Panc1 (cell line): ENCODE data around the gene RHBDF1.

ENCODE experiments used
- POLR2AphosphoS5 ChIP-seq: IDR thresholded peaks from 2 replicates; pipeline ENCODE4 v1.6.1; 2012; ENCODE audit warnings: mild to moderate bottlenecking, low read depth, low read length, moderate library complexity
- REST ChIP-seq, 2 experiments: IDR thresholded peaks; 2 replicates each; pipeline ENCODE4 v1.6.1; 2011 to 2012; ENCODE audit warnings: low read depth in 2 of 2, control low read depth in 1 of 2, low read length in 1 of 2, mild to moderate bottlenecking in 1 of 2, moderate library complexity in 1 of 2; ENCODE audit not compliant: insufficient read depth in 1 of 2
- SIN3A ChIP-seq: IDR thresholded peaks from 2 replicates; pipeline ENCODE4 v1.6.1; 2012; ENCODE audit warnings: low read depth, mild to moderate bottlenecking, low read length, moderate library complexity, borderline replicate concordance; ENCODE audit not compliant: insufficient read depth
- TF ChIP-seq, protein P1 (sequence below): fragments of 450-650 bp; IDR thresholded peaks from 2 replicates; pipeline ENCODE4 v1.5.1; 2017; ENCODE audit warnings: mild to moderate bottlenecking

DNA sequence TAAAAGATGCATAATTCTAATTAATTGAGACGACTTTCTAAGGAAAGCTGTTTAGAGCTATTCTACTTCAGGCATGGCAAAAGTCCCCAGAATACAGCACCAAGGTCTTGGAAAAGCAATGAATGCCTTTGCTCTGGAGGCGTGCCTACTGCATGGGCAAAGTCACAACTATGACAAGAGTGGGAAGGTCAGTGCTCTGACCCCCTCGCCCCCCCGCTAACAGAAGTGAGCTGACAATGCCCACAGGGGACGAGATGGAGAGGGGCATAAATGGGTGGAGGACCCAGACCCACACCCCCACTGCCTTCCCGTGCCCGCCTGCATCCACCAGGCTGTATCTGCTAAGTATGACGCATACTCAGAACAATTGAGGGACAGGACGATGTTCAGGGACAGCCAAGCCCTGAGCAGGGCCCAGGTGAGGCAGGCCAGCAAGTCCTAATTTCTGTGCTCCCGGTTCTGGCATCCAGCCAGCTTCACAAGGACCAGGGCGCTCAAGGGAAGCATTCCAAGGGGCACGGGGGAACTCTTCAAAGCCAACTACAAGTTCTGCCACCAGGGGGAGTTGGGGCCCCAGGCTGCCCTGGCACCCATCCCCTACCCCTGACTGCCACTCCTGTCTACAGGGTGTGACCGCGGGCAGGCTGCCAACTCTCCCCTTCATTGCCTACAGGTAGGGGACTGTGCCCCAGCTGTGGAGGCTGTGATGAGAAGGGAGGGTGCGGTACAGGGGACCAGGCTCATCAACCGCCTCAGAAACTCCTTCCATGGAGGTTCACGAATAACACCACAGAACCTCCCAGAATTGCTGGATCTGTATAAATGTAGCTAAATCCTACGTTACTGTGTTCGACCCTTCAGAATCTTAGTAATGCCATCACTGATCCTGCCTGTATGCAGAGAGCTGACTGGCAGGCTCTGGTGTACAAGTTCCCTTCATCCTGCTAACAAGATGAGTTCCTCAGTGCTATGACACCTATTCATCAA is 45.2 kb upstream of the RHBDF1 start:
- TF ChIP-seq, protein P1, sequence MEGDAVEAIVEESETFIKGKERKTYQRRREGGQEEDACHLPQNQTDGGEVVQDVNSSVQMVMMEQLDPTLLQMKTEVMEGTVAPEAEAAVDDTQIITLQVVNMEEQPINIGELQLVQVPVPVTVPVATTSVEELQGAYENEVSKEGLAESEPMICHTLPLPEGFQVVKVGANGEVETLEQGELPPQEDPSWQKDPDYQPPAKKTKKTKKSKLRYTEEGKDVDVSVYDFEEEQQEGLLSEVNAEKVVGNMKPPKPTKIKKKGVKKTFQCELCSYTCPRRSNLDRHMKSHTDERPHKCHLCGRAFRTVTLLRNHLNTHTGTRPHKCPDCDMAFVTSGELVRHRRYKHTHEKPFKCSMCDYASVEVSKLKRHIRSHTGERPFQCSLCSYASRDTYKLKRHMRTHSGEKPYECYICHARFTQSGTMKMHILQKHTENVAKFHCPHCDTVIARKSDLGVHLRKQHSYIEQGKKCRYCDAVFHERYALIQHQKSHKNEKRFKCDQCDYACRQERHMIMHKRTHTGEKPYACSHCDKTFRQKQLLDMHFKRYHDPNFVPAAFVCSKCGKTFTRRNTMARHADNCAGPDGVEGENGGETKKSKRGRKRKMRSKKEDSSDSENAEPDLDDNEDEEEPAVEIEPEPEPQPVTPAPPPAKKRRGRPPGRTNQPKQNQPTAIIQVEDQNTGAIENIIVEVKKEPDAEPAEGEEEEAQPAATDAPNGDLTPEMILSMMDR, result peak; percentile 88
- TF ChIP-seq SIN3A (no peak), REST (IDR thresholded peaks at IDR 0.05; ENCODE audit: insufficient read depth in 1 of 2, low read depth in 2 of 2, low read length in 1 of 2) (no peak), POLR2AphosphoS5 (no peak)
